Liver (tissue), 9 donors: ENCODE data around the gene IQCF6. TPM values are rescaled to one million over a fixed set of nuclear protein-coding genes. Genes with fewer than 3 reads are reported as not detected.

Experiments
- DNase-seq: peaks from one replicate; pipeline ENCODE4 v3.0.0-alpha.2; 2017; ENCODE audit warnings: low spot score
- H3K27ac ChIP-seq, 2 donors: one replicate each; pipeline ENCODE4 v1.7.0; 2013; ENCODE audit warnings: inconsistent platforms in 2 of 2, low read length in 2 of 2, control low read depth in 1 of 2, low read depth in 1 of 2, mild to moderate bottlenecking in 1 of 2
- H3K27me3 ChIP-seq, 4 donors: one replicate each; pipeline versions ENCODE4 v1.6.1 to v1.7.0; 2013; ENCODE audit warnings: low read length in 3 of 4, inconsistent platforms in 1 of 4, mild to moderate bottlenecking in 1 of 4, moderate library complexity in 1 of 4; ENCODE audit not compliant: control insufficient read depth in 4 of 4, insufficient read depth in 4 of 4
- H3K36me3 ChIP-seq, 4 donors: one replicate each; pipeline versions ENCODE4 v1.6.1 to v1.7.0; 2013; ENCODE audit warnings: low read length in 3 of 4, mild to moderate bottlenecking in 3 of 4, low read depth in 1 of 4, moderate library complexity in 1 of 4; ENCODE audit not compliant: control insufficient read depth in 4 of 4, insufficient read depth in 3 of 4
- H3K4me1 ChIP-seq, 4 donors: one replicate each; pipeline versions ENCODE4 v1.6.1 to v1.7.0; 2013; ENCODE audit warnings: low read length in 3 of 4, mild to moderate bottlenecking in 3 of 4, moderate library complexity in 1 of 4; ENCODE audit not compliant: control insufficient read depth in 4 of 4, insufficient read depth in 4 of 4
- H3K4me3 ChIP-seq, 3 donors: one replicate each; pipeline versions ENCODE4 v1.6.1 to v1.7.0; 2013; ENCODE audit warnings: low read length in 3 of 3, control low read depth in 1 of 3, low read depth in 1 of 3, mild to moderate bottlenecking in 1 of 3
- H3K9ac ChIP-seq, 2 donors: one replicate each; pipeline ENCODE4 v1.7.0; 2013; ENCODE audit warnings: low read length in 2 of 2, mild to moderate bottlenecking in 2 of 2, moderate library complexity in 2 of 2, control low read depth in 1 of 2, low read depth in 1 of 2
- H3K9me3 ChIP-seq, 4 donors: one replicate each; pipeline versions ENCODE4 v1.6.1 to v1.7.0; 2013; ENCODE audit warnings: low read length in 3 of 4; ENCODE audit not compliant: control insufficient read depth in 4 of 4
- ATF3 ChIP-seq: IDR thresholded peaks from 2 replicates; pipeline ENCODE4 v1.6.1; 2016; ENCODE audit warnings: antibody characterized with exemption
- EGR1 ChIP-seq, 2 donors: IDR thresholded peaks; 2 replicates each; pipeline ENCODE4 v1.6.1; 2016 to 2018; ENCODE audit warnings: antibody characterized with exemption in 2 of 2, low read depth in 2 of 2
- FOXA2 ChIP-seq: IDR thresholded peaks from 2 replicates; pipeline ENCODE4 v1.6.1; 2016; ENCODE audit warnings: antibody characterized with exemption
- HNF4A ChIP-seq, 2 donors: conservative IDR thresholded peaks; 2 replicates each; pipeline ENCODE4 v1.6.1; 2016; ENCODE audit warnings: antibody characterized with exemption in 2 of 2, mild to moderate bottlenecking in 2 of 2
- JUND ChIP-seq, 2 donors: IDR thresholded peaks; 2 replicates each; pipeline ENCODE4 v1.6.1; 2016; ENCODE audit warnings: antibody characterized with exemption in 2 of 2
- MAX ChIP-seq: IDR thresholded peaks from 2 replicates; pipeline ENCODE4 v1.6.1; 2016; ENCODE audit warnings: antibody characterized with exemption
- NR2F2 ChIP-seq: IDR thresholded peaks from 2 replicates; pipeline ENCODE4 v1.6.1; 2016; ENCODE audit warnings: antibody characterized with exemption
- REST ChIP-seq: IDR thresholded peaks from 2 replicates; pipeline ENCODE4 v1.6.1; 2016; ENCODE audit warnings: antibody characterized with exemption, mild to moderate bottlenecking
- RXRA ChIP-seq, 2 donors: IDR thresholded peaks; 2 replicates each; pipeline ENCODE4 v1.6.1; 2017 to 2018; ENCODE audit warnings: antibody characterized with exemption in 2 of 2, mild to moderate bottlenecking in 1 of 2
- SP1 ChIP-seq: IDR thresholded peaks from 2 replicates; pipeline ENCODE4 v1.6.1; 2018; ENCODE audit warnings: antibody characterized with exemption, mild to moderate bottlenecking
- TAF1 ChIP-seq: conservative IDR thresholded peaks from 2 replicates; pipeline ENCODE4 v1.6.1; 2016; ENCODE audit warnings: antibody characterized with exemption, mild to moderate bottlenecking
- YY1 ChIP-seq: IDR thresholded peaks from 2 replicates; pipeline ENCODE4 v1.6.1; 2016; ENCODE audit warnings: antibody characterized with exemption, mild to moderate bottlenecking
- ZBTB33 ChIP-seq: IDR thresholded peaks from 2 replicates; pipeline ENCODE4 v1.6.1; 2016; ENCODE audit warnings: antibody characterized with exemption
- WGBS: extraction: QIAGEN DNeasy Blood & Tissue Kit; methylation state at CpG from one replicate; pipeline ENCODE4 v1.1.7; 2013; 5-methylcytosine and 5-hydroxymethylcytosine counted together
- polyA plus RNA-seq, 2 donors: library from polyadenylated mRNA; stranded (reverse) in 1 of 2; unstranded in 1 of 2; fragments of 200-250 nt in 1 of 2; fragments of >200 nt in 1 of 2; fragmentation: Nextera tagmentation in 1 of 2; extraction: Ambion mirVana in 1 of 2; gene quantifications; one replicate each; pipeline versions ENCODE4 v1.2.1 to v1.2.3, GENCODE V29; 2013 to 2015
- total RNA-seq, 2 donors: library from RNA; depleted of rRNA; stranded (reverse); fragments of >200 nt; gene quantifications; one replicate each; pipeline ENCODE4 v1.2.3, GENCODE V29; 2014
- donor health status: healthy.
- donor health status: healthy.
- donor health status: healthy.
- donor health status: healthy.
- donor health status: healthy.

The IQCF6 gene
- total and polyA plus RNA-seq, 4 donors = not detected

GRCh38 chr3:51816723-51817122 lies 37.7 kb upstream of the IQCF6 start:
- no peak for DNase-seq
- Histone ChIP-seq H3K9me3 (peaks cover 0 to 4% (median 3%) of the 10 kb centered on the region in 4 donors), H3K9ac (no peak overlapping the region), H3K4me1 (no peaks in the 10 kb centered on the region), H3K4me3 (no peak overlapping the region), H3K36me3 (no peaks in the 10 kb centered on the region), H3K27me3 (no peaks in the 10 kb centered on the region), H3K27ac (no peak overlapping the region)
- TF ChIP-seq SP1 = no peak
- no peak for TF ChIP-seq REST
- TF ChIP-seq FOXA2 = no peak
- no peak for TF ChIP-seq MAX
- no peak for TF ChIP-seq JUND (IDR thresholded peaks at IDR 0.05)
- no peak for TF ChIP-seq YY1
- TF ChIP-seq NR2F2 = no peak
- WGBS = 74% methylated on average over 2 of the region's 2 CpGs

GRCh38 chr3:51815614-51816013 lies 36.6 kb upstream of the IQCF6 start:
- Histone ChIP-seq H3K27ac (no peak overlapping the region), H3K36me3 (no peaks in the 10 kb centered on the region), H3K4me3 (no peak overlapping the region), H3K9me3 (peaks cover 0 to 4% (median 3%) of the 10 kb centered on the region in 4 donors), H3K27me3 (no peaks in the 10 kb centered on the region), H3K9ac (no peak overlapping the region), H3K4me1 (no peaks in the 10 kb centered on the region)
- TF ChIP-seq RXRA (IDR thresholded peaks at IDR 0.05) (no peak), TAF1 (no peak), ATF3 (no peak), FOXA2 (no peak), REST (no peak), JUND (IDR thresholded peaks at IDR 0.05) (no peak), HNF4A (conservative IDR thresholded peaks at IDR 0.05) (no peak), EGR1 (IDR thresholded peaks at IDR 0.05; ENCODE audit: low read depth in 2 of 2) (no peak), YY1 (no peak), ZBTB33 (no peak)
- 61% methylated on average over 4 of the region's 4 CpGs for WGBS
- no peak for DNase-seq
